GM19455 (cell line): Measurements from ENCODE around the gene NARF.

Source experiments
- ATAC-seq: cut with Tn5 transposase; IDR thresholded peaks from one replicate; pipeline ENCODE4 v1.9.1; 2021; ENCODE audit not compliant: unreplicated experiment

The NARF gene

GRCh38 chr17:82433560-82434215 lies 24.9 kb upstream of the NARF start:
- no peak for ATAC-seq

GRCh38 chr17:82434216-82434565 lies 24.4 kb upstream of the NARF start:
- ATAC-seq = no peak

GRCh38 chr17:82435103-82435502 lies 23.4 kb upstream of the NARF start:
- ATAC-seq = no peak

- no peak for ATAC-seq
Observed at GRCh38 chr17:82435601-82436583, 22.6 kb upstream of the NARF start.

- no peak for ATAC-seq
Observed at GRCh38 chr17:82436601-82437324, 21.8 kb upstream of the NARF start.

- no peak for ATAC-seq
Observed at GRCh38 chr17:82437325-82437668, 21.2 kb upstream of the NARF start.

GRCh38 chr17:82438401-82439193 lies 19.9 kb upstream of the NARF start:
- ATAC-seq = no peak

GRCh38 chr17:82439194-82439828 lies 19.2 kb upstream of the NARF start:
- ATAC-seq = no peak

- ATAC-seq = no peak
Observed at GRCh38 chr17:82439829-82440365, 18.6 kb upstream of the NARF start.

GRCh38 chr17:82440469-82440981 lies 18.0 kb upstream of the NARF start:
- no peak for ATAC-seq

- ATAC-seq = no peak
Observed at GRCh38 chr17:82440991-82441627, 17.4 kb upstream of the NARF start.

GRCh38 chr17:82441691-82442487 lies 16.7 kb upstream of the NARF start:
- no peak for ATAC-seq

- no peak for ATAC-seq
Observed at GRCh38 chr17:82442643-82443464, 15.7 kb upstream of the NARF start.

- ATAC-seq = no peak
Observed at GRCh38 chr17:82443465-82444283, 14.9 kb upstream of the NARF start.

GRCh38 chr17:82444284-82444893 lies 14.2 kb upstream of the NARF start:
- no peak for ATAC-seq

- ATAC-seq = no peak
Observed at GRCh38 chr17:82444941-82445521, 13.5 kb upstream of the NARF start.
